LHCN-M2 (cell line): ENCODE data around the gene IGSF8. TPM values are rescaled to one million over a fixed set of nuclear protein-coding genes. Genes with fewer than 3 reads are reported as not detected.
"Not testable (repeated sequence)": the region's sequence is repeated elsewhere in the genome, so short reads cannot be mapped to it uniquely, and the experiment has no call there.

Experiments used
- DNase-seq: peaks from one replicate; pipeline ENCODE4 v3.0.0-alpha.2; 2012; ENCODE audit warnings: low read depth
- total RNA-seq: library from RNA; depleted of rRNA; stranded (reverse); fragments of >200 nt; gene quantifications from 2 replicates; pipeline ENCODE4 v1.2.3, GENCODE V29; 2014

IGSF8 gene
- total RNA-seq, 1 experiment from 2014 or later: 22.2 TPM

- no peak for DNase-seq
These were observed 29.0 kb upstream of the IGSF8 start for GRCh38 chr1:160127381-160127780.

- peak; percentile 42 for DNase-seq
These were observed 27.9 kb upstream of the IGSF8 start for GRCh38 chr1:160126342-160126741.

GRCh38 chr1:160125746-160126145 lies 27.3 kb upstream of the IGSF8 start:
- peak; percentile 96 for DNase-seq

- peak; percentile 99 for DNase-seq
These were observed 26.5 kb upstream of the IGSF8 start for GRCh38 chr1:160124705-160125478.

- DNase-seq: no peak
These were observed 25.3 kb upstream of the IGSF8 start for GRCh38 chr1:160123726-160124125.

- no peak for DNase-seq
These were observed 24.6 kb upstream of the IGSF8 start for GRCh38 chr1:160122978-160123495.

GRCh38 chr1:160121388-160121787 lies 23.0 kb upstream of the IGSF8 start:
- DNase-seq: no peak

- no peak for DNase-seq
These were observed 22.4 kb upstream of the IGSF8 start for GRCh38 chr1:160120797-160121196.

- DNase-seq: no peak
These were observed 20.5 kb upstream of the IGSF8 start for GRCh38 chr1:160118928-160119327.

GRCh38 chr1:160117709-160118183 lies 19.3 kb upstream of the IGSF8 start:
- peak; percentile 14 for DNase-seq

- DNase-seq: no peak
These were observed 18.9 kb upstream of the IGSF8 start for GRCh38 chr1:160117300-160117699.

- peak; percentile 58 for DNase-seq
These were observed 18.1 kb upstream of the IGSF8 start for GRCh38 chr1:160116283-160117147.

- DNase-seq: no peak
These were observed 17.3 kb upstream of the IGSF8 start, which contains the start of gene ATP1A2 for GRCh38 chr1:160115545-160116282. Gene ATP1A2 (plus strand): TSS chr1:160115759. CDS start chr1:160115862, 103 bp downstream.

GRCh38 chr1:160114085-160114484 lies 15.7 kb upstream of the IGSF8 start:
- DNase-seq: no peak

GRCh38 chr1:160113407-160113806 lies 15.0 kb upstream of the IGSF8 start:
- DNase-seq: no peak

GRCh38 chr1:160112357-160112756 lies 13.9 kb upstream of the IGSF8 start:
- no peak for DNase-seq

GRCh38 chr1:160111462-160111861 lies 13.0 kb upstream of the IGSF8 start:
- not testable (repeated sequence) for DNase-seq

- no peak for DNase-seq
These were observed 11.3 kb upstream of the IGSF8 start for GRCh38 chr1:160109686-160110085.

- DNase-seq: peak; percentile 68
These were observed 10.7 kb upstream of the IGSF8 start for GRCh38 chr1:160108888-160109662.

- DNase-seq: no peak
These were observed 9.1 kb upstream of the IGSF8 start for GRCh38 chr1:160107512-160107911.

- DNase-seq: no peak
These were observed 6.7 kb upstream of the IGSF8 start for GRCh38 chr1:160105155-160105554.
